GM11168 (cell line): ENCODE results near the gene ZNF101.

Experiments used
- in situ Hi-C: fragments of 300-500 bp; cut with MboI; formaldehyde crosslinking; loops from one replicate; pipeline ENCODE4 v1.12.0; 2022; ENCODE audit warnings: low sequenced_read_pairs; ENCODE audit not compliant: unreplicated experiment

Gene ZNF101

GRCh38 chr19:19637523-19638251 is 31.0 kb upstream of the ZNF101 start:
- in situ Hi-C loops: no loop called here

- in situ Hi-C loops: loop anchor here (10.0 kb wide), 1 partner anchor 118 kb away; the partner anchor contains the start of gene YJEFN3
These were observed 26.0 kb upstream of the ZNF101 start for GRCh38 chr19:19642506-19643157.

- in situ Hi-C loops: loop anchor here (10.0 kb wide), 1 partner anchor 119 kb away; the partner anchor contains the start of gene YJEFN3
These were observed 25.2 kb upstream of the ZNF101 start, which contains the start of gene GMIP for GRCh38 chr19:19643158-19644053. Gene GMIP, minus strand, starts transcription at chr19:19643657. Its CDS starts 128 bp downstream, at chr19:19643529.

- in situ Hi-C loops: loop anchor here (10.0 kb wide), 1 partner anchor 119 kb away; the partner anchor contains the start of gene YJEFN3
These were observed 24.6 kb upstream of the ZNF101 start for GRCh38 chr19:19644054-19644388.

GRCh38 chr19:19645233-19645870 is 23.3 kb upstream of the ZNF101 start:
- in situ Hi-C loops: loop anchor here (10.0 kb wide), 1 partner anchor 121 kb away; the partner anchor contains the start of gene YJEFN3

- in situ Hi-C loops: loop anchor here (10.0 kb wide), 1 partner anchor 122 kb away; the partner anchor contains the start of gene YJEFN3
These were observed 21.4 kb upstream of the ZNF101 start for GRCh38 chr19:19647037-19647835.

- in situ Hi-C loops: loop anchor here (10.0 kb wide), 1 partner anchor 124 kb away; the partner anchor contains the start of gene YJEFN3
These were observed 19.5 kb upstream of the ZNF101 start for GRCh38 chr19:19649155-19649554.

- in situ Hi-C loops: loop anchor here (10.0 kb wide), 1 partner anchor 125 kb away; the partner anchor contains the start of gene YJEFN3
These were observed 19.1 kb upstream of the ZNF101 start for GRCh38 chr19:19649580-19649995.

GRCh38 chr19:19650331-19650730 is 18.3 kb upstream of the ZNF101 start:
- in situ Hi-C loops: no loop called here

- in situ Hi-C loops: no loop called here
These were observed 17.6 kb upstream of the ZNF101 start for GRCh38 chr19:19651076-19651475.

GRCh38 chr19:19652482-19653295 is 15.9 kb upstream of the ZNF101 start:
- in situ Hi-C loops: no loop called here

- in situ Hi-C loops: no loop called here
These were observed 15.0 kb upstream of the ZNF101 start for GRCh38 chr19:19653597-19654147.

- in situ Hi-C loops: no loop called here
These were observed 14.2 kb upstream of the ZNF101 start for GRCh38 chr19:19654441-19654840.

- in situ Hi-C loops: no loop called here
These were observed 13.5 kb upstream of the ZNF101 start for GRCh38 chr19:19655051-19655594.

GRCh38 chr19:19655641-19656343 is 12.8 kb upstream of the ZNF101 start:
- in situ Hi-C loops: no loop called here

GRCh38 chr19:19656451-19657396 is 11.9 kb upstream of the ZNF101 start:
- in situ Hi-C loops: no loop called here
